GM23338 (cell line): ENCODE results near the gene PRRG1. TPM values are rescaled to one million over a fixed set of nuclear protein-coding genes. Genes with fewer than 3 reads are reported as not detected.

Source experiments
- ATAC-seq: fragments of 200-7000 bp; cut with Tn5 transposase; 3 replicates; pipeline ENCODE4 v1.9.1; 2020
- DNase-seq: peaks from one replicate; pipeline ENCODE4 v3.0.0-alpha.2; 2015; ENCODE audit warnings: low spot score
- H2AFZ ChIP-seq: fragments of 200-600 bp; sonication (generic); 2 replicates; pipeline ENCODE4 v1.8.0; 2016; ENCODE audit warnings: antibody characterized with exemption, mild to moderate bottlenecking, moderate library complexity
- H3F3A ChIP-seq: fragments of 200-600 bp; sonication (generic); replicated peaks from 2 replicates; pipeline ENCODE4 v1.8.0; 2017; ENCODE audit warnings: antibody characterized with exemption, mixed run types, low read depth
- H3K27ac ChIP-seq: fragments of 200-600 bp; sonication (generic); 2 replicates; pipeline ENCODE4 v1.6.1; 2016; ENCODE audit warnings: low read depth
- H3K27me3 ChIP-seq: fragments of 200-600 bp; sonication (generic); 2 replicates; pipeline ENCODE4 v1.8.0; 2016; ENCODE audit warnings: mild to moderate bottlenecking, mixed run types, moderate library complexity; ENCODE audit not compliant: insufficient read depth
- H3K36me3 ChIP-seq: fragments of 200-600 bp; sonication (generic); 2 replicates; pipeline ENCODE4 v1.8.0; 2016; ENCODE audit warnings: mild to moderate bottlenecking; ENCODE audit not compliant: insufficient read depth
- H3K4me1 ChIP-seq: fragments of 200-600 bp; sonication (generic); 2 replicates; pipeline ENCODE4 v1.8.0; 2016; ENCODE audit warnings: mild to moderate bottlenecking, moderate library complexity; ENCODE audit not compliant: insufficient read depth
- H3K4me2 ChIP-seq: fragments of 200-600 bp; sonication (generic); 2 replicates; pipeline ENCODE4 v1.7.1; 2017; ENCODE audit warnings: mixed run types
- H3K4me3 ChIP-seq: fragments of 200-600 bp; sonication (generic); 2 replicates; pipeline ENCODE4 v1.6.1; 2016; ENCODE audit warnings: mixed run types
- H3K79me2 ChIP-seq: fragments of 200-600 bp; sonication (generic); replicated peaks from 2 replicates; pipeline ENCODE4 v1.8.0; 2017; ENCODE audit warnings: mild to moderate bottlenecking; ENCODE audit not compliant: insufficient read depth
- H3K9me2 ChIP-seq: fragments of 200-600 bp; sonication (generic); 2 replicates; pipeline ENCODE4 v1.8.0; 2017; ENCODE audit not compliant: insufficient read depth
- H4K20me1 ChIP-seq: fragments of 200-600 bp; sonication (generic); replicated peaks from 2 replicates; pipeline ENCODE4 v1.8.0; 2017; ENCODE audit warnings: mild to moderate bottlenecking; ENCODE audit not compliant: insufficient read depth
- H3K27ac Mint-ChIP-seq: 2 replicates; pipeline ENCODE4 v1.8.0; 2020; ENCODE audit warnings: inconsistent platforms, mild to moderate bottlenecking, moderate library complexity, mixed read lengths
- H3K27me3 Mint-ChIP-seq: 3 replicates; pipeline ENCODE4 v1.8.0; 2022; ENCODE audit warnings: low read depth, mild to moderate bottlenecking, moderate library complexity, mixed read lengths, inconsistent platforms; ENCODE audit not compliant: insufficient read depth, poor library complexity
- H3K36me3 Mint-ChIP-seq: 3 replicates; pipeline ENCODE4 v1.8.0; 2021; ENCODE audit warnings: low read depth, mild to moderate bottlenecking, inconsistent platforms, moderate library complexity, mixed read lengths
- H3K4me1 Mint-ChIP-seq: 3 replicates; pipeline ENCODE4 v1.8.0; 2020; ENCODE audit warnings: mild to moderate bottlenecking, inconsistent platforms, mixed read lengths
- H3K4me3 Mint-ChIP-seq: 3 replicates; pipeline ENCODE4 v1.8.0; 2021; ENCODE audit warnings: moderate library complexity, mild to moderate bottlenecking, inconsistent platforms, mixed read lengths
- H3K9me3 Mint-ChIP-seq: 3 replicates; pipeline ENCODE4 v1.8.0; 2020; ENCODE audit warnings: moderate library complexity, mild to moderate bottlenecking, inconsistent platforms, mixed read lengths
- CTCF ChIP-seq, 2 experiments: fragments of 200-600 bp in 1 of 2; sonication (generic) in 1 of 2; conservative IDR thresholded peaks; 2 replicates each; pipeline versions ENCODE4 v1.5.1 to v1.6.1; 2016 to 2017; ENCODE audit warnings: antibody characterized with exemption in 2 of 2, low read depth in 2 of 2, mild to moderate bottlenecking in 2 of 2, moderate library complexity in 1 of 2
- ZNF462 ChIP-seq: fragments of 250-450 bp; sonication (Bioruptor Pico); IDR thresholded peaks from 2 replicates; pipeline ENCODE4 v1.5.0; 2020; ENCODE audit warnings: mild to moderate bottlenecking, moderate library complexity
- polyA plus RNA-seq: library from polyadenylated mRNA; unstranded; fragments of >200 nt; fragmentation: Nextera tagmentation; extraction: Ambion mirVana; gene quantifications from 2 replicates; pipeline ENCODE4 v1.2.1, GENCODE V29; 2016
- total RNA-seq: library from RNA; depleted of rRNA; stranded (reverse); fragments of >200 nt; shearing (Covaris generic); gene quantifications from 2 replicates; pipeline ENCODE4 v1.2.3, GENCODE V29; 2014

PRRG1 gene
- total and polyA plus RNA-seq, 2 experiments from 2014 or later, result 3.8 to 10.8 TPM

DNA sequence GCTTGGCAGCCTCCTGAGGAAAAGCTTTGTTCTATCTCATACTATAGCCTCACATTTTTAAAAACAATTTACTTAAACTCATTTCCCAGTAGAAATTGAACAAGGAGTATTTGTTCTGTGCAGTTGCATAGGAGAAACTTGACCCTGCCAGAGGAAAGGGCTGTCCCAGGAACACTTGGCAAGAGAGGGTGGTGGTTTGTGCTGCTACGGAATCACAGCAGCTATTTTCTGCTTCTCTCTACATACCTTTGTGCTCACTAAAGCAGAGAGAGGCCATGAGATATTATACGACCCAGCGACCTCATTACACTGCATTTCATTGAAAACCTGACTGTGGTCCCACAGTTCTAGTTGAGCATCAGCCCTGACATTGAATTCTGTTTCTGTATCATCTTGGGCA, 139.2 kb downstream of the PRRG1 start (continued):
- no peak for TF ChIP-seq CTCF (conservative IDR thresholded peaks at IDR 0.05; ENCODE audit: low read depth in 2 of 2)

- Mint-ChIP-seq H3K27me3 (peaks cover 3% of the 10 kb centered on the region), H3K9me3 (peaks cover 7% of the 10 kb centered on the region; the same call in 1 of the 3 replicates), H3K4me3 (no peak overlapping the region), H3K36me3 (peaks cover 2% of the 10 kb centered on the region; the same call in 2 of the 3 replicates), H3K4me1 (peaks cover 4% of the 10 kb centered on the region; the same call in 2 of the 3 replicates), H3K27ac (no peak overlapping the region)
- Histone ChIP-seq H3K9me2 (no peaks in the 10 kb centered on the region), H3K36me3 (no peaks in the 10 kb centered on the region), H3K27ac (no peak overlapping the region), H3K4me3 (no peak overlapping the region), H3K4me1 (no peaks in the 10 kb centered on the region), H4K20me1 (no peaks in the 10 kb centered on the region), H2AFZ (no peak overlapping the region), H3K27me3 (no peaks in the 10 kb centered on the region), H3F3A (no peaks in the 10 kb centered on the region), H3K4me2 (no peak overlapping the region), H3K79me2 (no peaks in the 10 kb centered on the region)
- ATAC-seq, result no peak
- DNase-seq, result no peak
- no peak for TF ChIP-seq ZNF462 (CRISPR knock-in tag)
Observed at GRCh38 chrX:37491686-37492085, 142.5 kb downstream of the PRRG1 start.
